ENCODE data around the gene CPD.

The CPD gene

DNA sequence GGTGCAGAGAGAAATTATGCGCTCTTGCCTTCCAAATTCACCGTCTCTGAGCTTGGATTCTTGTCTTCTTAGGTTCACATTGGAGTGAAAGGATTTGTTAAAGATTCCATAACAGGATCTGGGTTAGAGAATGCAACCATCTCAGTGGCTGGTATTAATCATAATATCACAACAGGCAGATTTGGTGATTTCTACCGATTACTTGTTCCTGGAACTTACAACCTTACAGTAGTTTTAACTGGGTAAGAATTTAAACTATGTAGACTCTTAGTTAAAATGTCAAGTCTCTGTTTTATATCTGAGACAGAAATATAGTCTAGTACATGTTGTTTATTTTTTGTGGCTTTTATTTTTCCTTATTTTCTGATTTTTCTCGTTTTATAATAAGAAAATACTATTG, 42.9 kb downstream of the CPD start:
- no peak overlapping the region for H3K23ac ChIP-seq (ENCODE audit: low read length)
- no peak overlapping the region for H3K4ac ChIP-seq (ENCODE audit: low read depth, low read length)
- peaks cover 0 to 1% of the 10 kb centered on the region in 2 experiments for H3K36me3 ChIP-seq (ENCODE audit: control insufficient read depth in 1 of 2, insufficient read depth in 2 of 2, low read length in 2 of 2)
- no peak overlapping the region for H2AFZ ChIP-seq (ENCODE audit: insufficient read depth, low read length, poor library complexity)
- no peaks in the 10 kb centered on the region for H3K79me1 ChIP-seq (ENCODE audit: low read length)
- no peak overlapping the region for H3K4me2 ChIP-seq (ENCODE audit: low read length)
- H3K27me3 ChIP-seq (ENCODE audit: insufficient read depth, low read length) = no peaks in the 10 kb centered on the region
- no peak overlapping the region for H2BK12ac ChIP-seq (ENCODE audit: low read length)
- no peak overlapping the region for H3K9ac ChIP-seq (ENCODE audit: low read length)
- no peak for DNase-seq
- no CpG with 5 or more reads among the region's 4 CpGs for WGBS (ENCODE audit: extremely low coverage, insufficient coverage, insufficient read length)
- no peak overlapping the region for H2BK120ac ChIP-seq (ENCODE audit: insufficient read depth, low read length, poor library complexity)
- H2AK5ac ChIP-seq (ENCODE audit: low read length) = no peak overlapping the region
- H3K4me1 ChIP-seq (ENCODE audit: control insufficient read depth in 1 of 2, insufficient read depth in 2 of 2, low read length in 2 of 2) = no peaks in the 10 kb centered on the region
- no peak overlapping the region for H3K14ac ChIP-seq (ENCODE audit: low read length)
- H4K8ac ChIP-seq (ENCODE audit: low read depth, low read length) = no peak overlapping the region
- no peak overlapping the region for H2BK5ac ChIP-seq (ENCODE audit: low read depth, low read length, poor library complexity)
- no peaks in the 10 kb centered on the region for H3K9me3 ChIP-seq (ENCODE audit: insufficient read depth, low read depth, low read length)
- no peaks in the 10 kb centered on the region for H3K79me2 ChIP-seq (ENCODE audit: control insufficient read depth, insufficient read depth, low read length, poor library complexity)
- no peak overlapping the region for H4K12ac ChIP-seq (ENCODE audit: low read depth, low read length)
- no peak overlapping the region for H3K27ac ChIP-seq (ENCODE audit: low read depth, low read length)
- H4K91ac ChIP-seq (ENCODE audit: low read depth, low read length) = no peak overlapping the region
- H3K4me3 ChIP-seq (ENCODE audit: low read depth, low read length) = no peak overlapping the region
- H3K18ac ChIP-seq (ENCODE audit: low read length) = no peak overlapping the region

DNA sequence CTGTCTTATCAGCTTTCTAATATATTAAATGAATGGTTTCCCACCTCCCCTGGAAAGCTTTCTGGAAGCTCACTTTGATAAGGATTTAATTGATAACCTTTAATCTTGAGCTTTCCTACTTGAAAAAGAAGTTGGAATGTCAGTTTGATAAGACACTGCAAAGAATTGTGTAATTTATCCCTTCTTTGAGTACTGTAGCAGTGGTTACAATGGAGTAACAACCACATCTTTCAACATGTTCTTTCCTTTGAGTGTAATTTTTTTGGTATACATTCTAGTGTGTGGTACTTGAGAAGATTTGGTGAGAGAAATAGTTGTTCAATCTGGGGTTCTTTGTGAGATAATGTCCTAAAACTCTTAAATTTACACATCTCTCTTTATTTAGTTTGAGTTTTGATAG, 43.4 kb downstream of the CPD start:
- no peak overlapping the region for H4K91ac ChIP-seq (ENCODE audit: low read depth, low read length)
- no peak overlapping the region for H2AK5ac ChIP-seq (ENCODE audit: low read length)
- H4K12ac ChIP-seq (ENCODE audit: low read depth, low read length) = no peak overlapping the region
- no peak overlapping the region for H3K4me2 ChIP-seq (ENCODE audit: low read length)
- H3K18ac ChIP-seq (ENCODE audit: low read length) = no peak overlapping the region
- H3K4ac ChIP-seq (ENCODE audit: low read depth, low read length) = no peak overlapping the region
- no peak overlapping the region for H3K9ac ChIP-seq (ENCODE audit: low read length)
- H3K14ac ChIP-seq (ENCODE audit: low read length) = no peak overlapping the region
- H2AFZ ChIP-seq (ENCODE audit: insufficient read depth, low read length, poor library complexity) = no peak overlapping the region
- H3K27me3 ChIP-seq (ENCODE audit: insufficient read depth, low read length) = no peaks in the 10 kb centered on the region
- no peak overlapping the region for H3K23ac ChIP-seq (ENCODE audit: low read length)
- no peak overlapping the region for H2BK120ac ChIP-seq (ENCODE audit: insufficient read depth, low read length, poor library complexity)
- no peak overlapping the region for H4K8ac ChIP-seq (ENCODE audit: low read depth, low read length)
- peaks cover 0 to 1% of the 10 kb centered on the region in 2 experiments for H3K36me3 ChIP-seq (ENCODE audit: control insufficient read depth in 1 of 2, insufficient read depth in 2 of 2, low read length in 2 of 2)
- no peak overlapping the region for H3K4me3 ChIP-seq (ENCODE audit: low read depth, low read length)
- H3K9me3 ChIP-seq (ENCODE audit: insufficient read depth, low read depth, low read length) = no peaks in the 10 kb centered on the region
- H2BK12ac ChIP-seq (ENCODE audit: low read length) = no peak overlapping the region
- H3K79me1 ChIP-seq (ENCODE audit: low read length) = no peaks in the 10 kb centered on the region
- H3K79me2 ChIP-seq (ENCODE audit: control insufficient read depth, insufficient read depth, low read length, poor library complexity) = no peaks in the 10 kb centered on the region
- no peak overlapping the region for H2BK5ac ChIP-seq (ENCODE audit: low read depth, low read length, poor library complexity)
- H3K27ac ChIP-seq (ENCODE audit: low read depth, low read length) = no peak overlapping the region
- no peaks in the 10 kb centered on the region for H3K4me1 ChIP-seq (ENCODE audit: control insufficient read depth in 1 of 2, insufficient read depth in 2 of 2, low read length in 2 of 2)
- no peak for DNase-seq

DNA sequence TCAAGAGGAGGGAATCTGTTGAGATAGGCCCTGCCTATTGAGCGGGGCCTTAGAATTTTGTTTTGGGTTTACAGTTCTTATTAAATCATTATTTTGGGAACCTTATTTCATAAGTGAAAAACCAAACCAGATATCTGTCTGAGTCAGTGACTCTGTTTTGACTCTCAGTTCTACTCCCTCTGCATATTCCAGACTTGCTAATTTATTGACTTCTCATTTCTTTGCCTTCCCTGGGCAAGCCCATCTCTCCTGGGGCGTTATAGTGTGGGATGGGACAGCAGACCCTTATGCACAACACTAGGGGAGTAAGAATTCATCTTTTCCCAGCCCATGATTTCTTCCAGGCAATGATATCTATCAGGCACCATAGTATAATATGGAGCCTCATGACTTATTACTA, 45.7 kb downstream of the CPD start:
- H4K12ac ChIP-seq (ENCODE audit: low read depth, low read length) = no peak overlapping the region
- WGBS (ENCODE audit: extremely low coverage, insufficient coverage, insufficient read length) = no CpG with 5 or more reads among the region's 2 CpGs
- no peaks in the 10 kb centered on the region for H3K79me1 ChIP-seq (ENCODE audit: low read length)
- no peak overlapping the region for H2BK120ac ChIP-seq (ENCODE audit: insufficient read depth, low read length, poor library complexity)
- no peak overlapping the region for H3K14ac ChIP-seq (ENCODE audit: low read length)
- H3K79me2 ChIP-seq (ENCODE audit: control insufficient read depth, insufficient read depth, low read length, poor library complexity) = no peaks in the 10 kb centered on the region
- H4K91ac ChIP-seq (ENCODE audit: low read depth, low read length) = no peak overlapping the region
- no peak overlapping the region for H2AK5ac ChIP-seq (ENCODE audit: low read length)
- H3K9ac ChIP-seq (ENCODE audit: low read length) = no peak overlapping the region
- H3K4me3 ChIP-seq (ENCODE audit: low read depth, low read length) = no peak overlapping the region
- no peaks in the 10 kb centered on the region for H3K4me1 ChIP-seq (ENCODE audit: control insufficient read depth in 1 of 2, insufficient read depth in 2 of 2, low read length in 2 of 2)
- H3K36me3 ChIP-seq (ENCODE audit: control insufficient read depth in 1 of 2, insufficient read depth in 2 of 2, low read length in 2 of 2) = peaks cover 0 to 1% of the 10 kb centered on the region in 2 experiments
- no peak overlapping the region for H3K4me2 ChIP-seq (ENCODE audit: low read length)
- no peak overlapping the region for H2BK5ac ChIP-seq (ENCODE audit: low read depth, low read length, poor library complexity)
- H3K18ac ChIP-seq (ENCODE audit: low read length) = no peak overlapping the region
- H3K27ac ChIP-seq (ENCODE audit: low read depth, low read length) = no peak overlapping the region
- H3K4ac ChIP-seq (ENCODE audit: low read depth, low read length) = no peak overlapping the region
- no peaks in the 10 kb centered on the region for H3K9me3 ChIP-seq (ENCODE audit: insufficient read depth, low read depth, low read length)
- H2BK12ac ChIP-seq (ENCODE audit: low read length) = no peak overlapping the region
- H4K8ac ChIP-seq (ENCODE audit: low read depth, low read length) = no peak overlapping the region
- no peak overlapping the region for H3K23ac ChIP-seq (ENCODE audit: low read length)
- no peaks in the 10 kb centered on the region for H3K27me3 ChIP-seq (ENCODE audit: insufficient read depth, low read length)
- no peak overlapping the region for H2AFZ ChIP-seq (ENCODE audit: insufficient read depth, low read length, poor library complexity)
- no peak for DNase-seq

DNA sequence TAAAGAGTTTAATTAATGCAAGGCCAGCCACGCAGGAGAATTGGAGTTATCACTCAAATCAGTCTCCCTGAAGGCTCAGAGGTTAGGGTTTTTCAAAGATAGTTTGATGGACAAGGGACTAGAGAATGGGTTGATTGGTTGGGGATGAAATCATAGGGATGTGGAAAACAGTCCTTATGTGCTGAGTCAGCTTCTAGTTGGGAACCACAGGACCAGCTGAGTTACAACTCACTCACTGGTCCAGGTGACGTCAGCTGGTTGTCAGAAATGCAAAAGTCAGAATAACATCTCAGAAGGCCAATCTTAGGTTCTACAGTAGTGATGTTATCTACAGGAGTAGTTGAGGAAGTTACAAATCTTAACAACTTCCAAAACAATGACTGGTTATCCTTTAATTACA, 47.6 kb downstream of the CPD start:
- Histone ChIP-seq H3K18ac (ENCODE audit: low read length) (no peak overlapping the region), H3K9me3 (ENCODE audit: insufficient read depth, low read depth, low read length) (no peaks in the 10 kb centered on the region), H4K91ac (ENCODE audit: low read depth, low read length) (no peak overlapping the region), H3K4me2 (ENCODE audit: low read length) (no peak overlapping the region), H3K9ac (ENCODE audit: low read length) (no peak overlapping the region), H3K79me2 (ENCODE audit: control insufficient read depth, insufficient read depth, low read length, poor library complexity) (no peaks in the 10 kb centered on the region), H2BK12ac (ENCODE audit: low read length) (no peak overlapping the region), H3K27me3 (ENCODE audit: insufficient read depth, low read length) (no peaks in the 10 kb centered on the region), H3K14ac (ENCODE audit: low read length) (no peak overlapping the region), H3K36me3 (ENCODE audit: control insufficient read depth in 1 of 2, insufficient read depth in 2 of 2, low read length in 2 of 2) (peaks cover 0 to 1% of the 10 kb centered on the region in 2 experiments), H2BK120ac (ENCODE audit: insufficient read depth, low read length, poor library complexity) (no peak overlapping the region), H4K12ac (ENCODE audit: low read depth, low read length) (no peak overlapping the region), H3K4me3 (ENCODE audit: low read depth, low read length) (no peak overlapping the region), H2AK5ac (ENCODE audit: low read length) (no peak overlapping the region), H2BK5ac (ENCODE audit: low read depth, low read length, poor library complexity) (no peak overlapping the region), H3K79me1 (ENCODE audit: low read length) (no peaks in the 10 kb centered on the region), H3K27ac (ENCODE audit: low read depth, low read length) (no peak overlapping the region), H3K23ac (ENCODE audit: low read length) (no peak overlapping the region), H2AFZ (ENCODE audit: insufficient read depth, low read length, poor library complexity) (no peak overlapping the region), H3K4ac (ENCODE audit: low read depth, low read length) (no peak overlapping the region), H3K4me1 (ENCODE audit: control insufficient read depth in 1 of 2, insufficient read depth in 2 of 2, low read length in 2 of 2) (no peaks in the 10 kb centered on the region), H4K8ac (ENCODE audit: low read depth, low read length) (no peak overlapping the region)
- no CpG with 5 or more reads among the region's 2 CpGs for WGBS (ENCODE audit: extremely low coverage, insufficient coverage, insufficient read length)
- DNase-seq = no peak
